Prostate gland (tissue), 2 donors: ENCODE results near the gene DRP2.

Experiments used
- CTCF ChIP-seq, 4 experiments: fragments of 200-600 bp in 2 of 4; fragments of 450-650 bp in 2 of 4; sonication (generic) in 2 of 4; IDR thresholded peaks; 1 replicate in 3 of 4; 2 replicates in 1 of 4; pipeline ENCODE4 v1.5.1; 2016 to 2019; ENCODE audit warnings: antibody characterized with exemption in 4 of 4, mild to moderate bottlenecking in 2 of 4, moderate library complexity in 2 of 4
- POLR2A ChIP-seq: fragments of 450-650 bp; IDR thresholded peaks from one replicate; pipeline ENCODE4 v1.6.1; 2016; ENCODE audit warnings: antibody characterized with exemption, mild to moderate bottlenecking
- POLR2AphosphoS5 ChIP-seq: sonication (generic); formaldehyde crosslinking; IDR thresholded peaks from one replicate; pipeline ENCODE4 v1.6.1; 2017; ENCODE audit warnings: antibody characterized with exemption

- TF ChIP-seq CTCF (IDR thresholded peaks at IDR 0.05) (no peak), POLR2AphosphoS5 (no peak), POLR2A (no peak)
Observed at GRCh38 chrX:101252634-101253033, 33.0 kb downstream of the DRP2 start.
